SK-N-SH (cell line): ENCODE results near the gene SMIM27. TPM values are rescaled to one million over a fixed set of nuclear protein-coding genes. Genes with fewer than 3 reads are reported as not detected.
A peak's percentile ranks its signal among the peaks of the same experiment; 100 is the strongest.
"Not testable (repeated sequence)": the region's sequence is repeated elsewhere in the genome, so short reads cannot be mapped to it uniquely, and the experiment has no call there.

Source experiments
- CTCF ChIA-PET: fragments of 300-600, 350-600 bp; formaldehyde crosslinking; extraction: SDS; loops from one replicate; lab custom pipeline; 2021; lab: Yijun Ruan, JAX
- POLR2A ChIA-PET: fragments of 350-600 bp; sonication (Branson Sonifier 250); formaldehyde crosslinking; extraction: SDS; loops from one replicate; lab custom pipeline; 2020; ENCODE audit warnings: antibody characterized with exemption, inconsistent platforms; lab: Yijun Ruan, JAX
- DNase-seq: peaks from one replicate; pipeline ENCODE4 v3.0.0; 2012
- H2AFZ ChIP-seq: fragments of 200-600 bp; sonication (generic); 2 replicates; pipeline ENCODE4 v1.8.1; 2016; ENCODE audit warnings: antibody characterized with exemption, mild to moderate bottlenecking, low read depth
- H3F3A ChIP-seq: fragments of 200-600 bp; sonication (generic); replicated peaks from 2 replicates; pipeline ENCODE3; 2016; ENCODE audit warnings: antibody characterized with exemption, mild to moderate bottlenecking; ENCODE audit not compliant: insufficient read depth
- H3K27ac ChIP-seq, 2 experiments: fragments of 200-500 bp in 1 of 2; fragments of 200-600 bp in 1 of 2; sonication (Bioruptor generic) in 1 of 2; sonication (generic), shearing (Covaris generic) in 1 of 2; 2 replicates each; pipeline versions ENCODE4 v1.5.1 to v1.6.1; 2014 to 2016; ENCODE audit warnings: low read depth in 2 of 2, inconsistent platforms in 1 of 2, low read length in 1 of 2, mild to moderate bottlenecking in 1 of 2, mixed read lengths in 1 of 2
- H3K27me3 ChIP-seq: fragments of 200-600 bp; sonication (generic), shearing (Covaris generic); 2 replicates; pipeline ENCODE4 v1.6.1; 2016; ENCODE audit warnings: mixed run types; ENCODE audit not compliant: insufficient read depth
- H3K36me3 ChIP-seq, 2 experiments: fragments of 200-500 bp in 1 of 2; fragments of 200-600 bp in 1 of 2; sonication (Bioruptor generic) in 1 of 2; sonication (generic) in 1 of 2; replicated peaks in 1 of 2; 2 replicates each; pipeline versions ENCODE3 to v1.5.1; 2014 to 2016; ENCODE audit warnings: low read length in 1 of 2, mild to moderate bottlenecking in 1 of 2; ENCODE audit not compliant: insufficient read depth in 2 of 2, control insufficient read depth in 1 of 2
- H3K4me1 ChIP-seq, 2 experiments: fragments of 200-500 bp in 1 of 2; fragments of 200-600 bp in 1 of 2; sonication (Bioruptor generic) in 1 of 2; sonication (generic), shearing (Covaris generic) in 1 of 2; 2 replicates each; pipeline versions ENCODE4 v1.5.1 to v1.6.1; 2014 to 2016; ENCODE audit warnings: low read depth in 1 of 2, low read length in 1 of 2, mixed run types in 1 of 2; ENCODE audit not compliant: insufficient read depth in 2 of 2, control insufficient read depth in 1 of 2
- H3K4me2 ChIP-seq: fragments of 200-600 bp; sonication (generic), shearing (Covaris generic); 2 replicates; pipeline ENCODE4 v1.6.1; 2017; ENCODE audit warnings: mixed run types
- H3K4me3 ChIP-seq, 2 experiments: fragments of 200-500 bp in 1 of 2; fragments of 200-600 bp in 1 of 2; sonication (Bioruptor generic) in 1 of 2; sonication (generic), shearing (Covaris generic) in 1 of 2; 2 replicates each; pipeline versions ENCODE4 v1.5.1 to v1.8.1; 2014 to 2016; ENCODE audit warnings: low read depth in 2 of 2, inconsistent platforms in 1 of 2, low read length in 1 of 2, mild to moderate bottlenecking in 1 of 2, mixed read lengths in 1 of 2, moderate library complexity in 1 of 2
- H3K79me2 ChIP-seq: fragments of 200-600 bp; sonication (generic); 2 replicates; pipeline ENCODE4 v1.8.1; 2017; ENCODE audit warnings: mild to moderate bottlenecking; ENCODE audit not compliant: insufficient read depth
- H3K9ac ChIP-seq: fragments of 200-600 bp; sonication (generic); 2 replicates; pipeline ENCODE4 v1.6.1; 2017; ENCODE audit warnings: mixed run types
- H3K9me2 ChIP-seq: fragments of 200-600 bp; sonication (generic); 2 replicates; pipeline ENCODE4 v1.6.1; 2017; ENCODE audit warnings: mixed run types
- H3K9me3 ChIP-seq: fragments of 200-600 bp; sonication (generic); 2 replicates; pipeline ENCODE4 v1.6.1; 2017; ENCODE audit warnings: mixed run types, mild to moderate bottlenecking, moderate library complexity
- H4K20me1 ChIP-seq: fragments of 200-600 bp; sonication (generic); 2 replicates; pipeline ENCODE4 v1.6.1; 2017; ENCODE audit warnings: mild to moderate bottlenecking, mixed run types; ENCODE audit not compliant: insufficient read depth
- CHD2 ChIP-seq: fragments of 150-350 bp; IDR thresholded peaks from 2 replicates; pipeline ENCODE4 v1.6.1; 2018; ENCODE audit warnings: low read length; ENCODE audit not compliant: partially characterized antibody
- ELF1 ChIP-seq: IDR thresholded peaks from 2 replicates; pipeline ENCODE4 v1.4.0; 2012
- EP300 ChIP-seq, 2 experiments: IDR thresholded peaks; 2 replicates each; pipeline versions ENCODE4 v1.4.0 to v1.6.1; 2012; ENCODE audit warnings: borderline replicate concordance in 1 of 2, low read depth in 1 of 2, low read length in 1 of 2
- FOXM1 ChIP-seq: IDR thresholded peaks from 2 replicates; pipeline ENCODE4 v1.4.0; 2012; ENCODE audit warnings: low read depth, mild to moderate bottlenecking
- GATA2 ChIP-seq: sonication (generic); formaldehyde crosslinking; IDR thresholded peaks from 2 replicates; pipeline ENCODE4 v1.5.0; 2020; ENCODE audit warnings: mild to moderate bottlenecking, missing genetic modification reagents
- MEF2A ChIP-seq: IDR thresholded peaks from 2 replicates; pipeline ENCODE4 v1.4.0; 2012; ENCODE audit warnings: low read depth, borderline replicate concordance
- MXI1 ChIP-seq: IDR thresholded peaks from 2 replicates; pipeline ENCODE4 v1.6.1; 2012; ENCODE audit warnings: mild to moderate bottlenecking, low read depth, low read length, improper control_type of control experiment
- NFIC ChIP-seq: IDR thresholded peaks from 2 replicates; pipeline ENCODE4 v1.4.0; 2012; ENCODE audit warnings: borderline replicate concordance
- NRF1 ChIP-seq: IDR thresholded peaks from 2 replicates; pipeline ENCODE4 v1.6.1; 2012; ENCODE audit warnings: low read depth, mild to moderate bottlenecking, low read length
- POLR2AphosphoS5 ChIP-seq: IDR thresholded peaks from 2 replicates; pipeline ENCODE4 v1.6.1; 2012; ENCODE audit warnings: low read depth, low read length
- RCOR1 ChIP-seq: fragments of 150-350 bp; IDR thresholded peaks from 2 replicates; pipeline ENCODE4 v1.6.1; 2017; ENCODE audit warnings: antibody characterized with exemption, low read length
- RXRA ChIP-seq: IDR thresholded peaks from 2 replicates; pipeline ENCODE4 v1.4.0; 2012; ENCODE audit warnings: low read depth, mild to moderate bottlenecking, borderline replicate concordance
- TCF12 ChIP-seq: IDR thresholded peaks from 2 replicates; pipeline ENCODE4 v1.4.0; 2012
- WGBS: methylation state at CpG from one replicate; pipeline ENCODE4 v1.1.6; 2017; ENCODE audit warnings: low lambda C conversion rate; 5-methylcytosine and 5-hydroxymethylcytosine counted together
- polyA plus RNA-seq, 3 experiments: library from polyadenylated mRNA; depleted of rRNA; stranded (reverse); fragments of >200 nt; gene quantifications; 2 replicates each; pipeline ENCODE4 v1.2.3, GENCODE V29; 2012
- TF ChIP-seq, protein P1 (sequence below): fragments of 150-350 bp; IDR thresholded peaks from 2 replicates; pipeline ENCODE4 v1.6.1; 2016; ENCODE audit warnings: mild to moderate bottlenecking, low read depth, low read length
- TF ChIP-seq, protein P2 (sequence below): IDR thresholded peaks from 2 replicates; pipeline ENCODE4; 2012
- TF ChIP-seq, protein P3 (sequence below): IDR thresholded peaks from 2 replicates; pipeline ENCODE4 v1.6.1; 2012; ENCODE audit warnings: mild to moderate bottlenecking, low read depth, low read length, moderate library complexity

SMIM27 gene
- polyA plus RNA-seq, 1 of the 3 experiments (the other 2 are of a cell fraction), result 6.0 TPM

DNA sequence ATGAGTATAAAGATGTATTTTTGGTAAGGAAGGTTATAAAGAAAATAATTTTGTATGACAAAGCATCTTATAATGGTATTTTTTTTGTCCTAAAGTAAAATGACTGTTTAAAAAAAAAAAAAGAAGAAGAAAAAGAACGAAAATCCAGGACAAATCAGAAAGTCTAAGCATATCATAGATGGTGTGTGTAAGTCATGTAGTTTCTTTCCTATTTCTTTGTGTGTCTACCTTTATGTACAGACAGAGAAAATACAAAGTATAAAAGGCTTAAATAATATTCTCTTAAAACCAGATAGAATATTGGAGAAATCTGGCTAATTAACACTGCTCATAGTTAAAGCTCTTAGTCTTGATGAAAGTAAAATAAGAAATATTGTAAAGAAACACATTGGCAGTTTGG, 33.9 kb upstream of the SMIM27 start:
- Histone ChIP-seq H3K4me2 (no peak overlapping the region), H3F3A (no peaks in the 10 kb centered on the region), H3K79me2 (peaks cover 5% of the 10 kb centered on the region), H3K9me3 (peaks cover 18% of the 10 kb centered on the region; the same call in 1 of the 2 replicates), H3K4me1 (no peaks in the 10 kb centered on the region), H2AFZ (no peak overlapping the region), H3K27ac (no peak overlapping the region), H3K4me3 (no peak overlapping the region), H4K20me1 (no peaks in the 10 kb centered on the region), H3K9ac (no peak overlapping the region), H3K36me3 (peaks cover 0 to 15% of the 10 kb centered on the region in 2 experiments), H3K9me2 (no peaks in the 10 kb centered on the region), H3K27me3 (no peaks in the 10 kb centered on the region)
- TF ChIP-seq, protein P1, sequence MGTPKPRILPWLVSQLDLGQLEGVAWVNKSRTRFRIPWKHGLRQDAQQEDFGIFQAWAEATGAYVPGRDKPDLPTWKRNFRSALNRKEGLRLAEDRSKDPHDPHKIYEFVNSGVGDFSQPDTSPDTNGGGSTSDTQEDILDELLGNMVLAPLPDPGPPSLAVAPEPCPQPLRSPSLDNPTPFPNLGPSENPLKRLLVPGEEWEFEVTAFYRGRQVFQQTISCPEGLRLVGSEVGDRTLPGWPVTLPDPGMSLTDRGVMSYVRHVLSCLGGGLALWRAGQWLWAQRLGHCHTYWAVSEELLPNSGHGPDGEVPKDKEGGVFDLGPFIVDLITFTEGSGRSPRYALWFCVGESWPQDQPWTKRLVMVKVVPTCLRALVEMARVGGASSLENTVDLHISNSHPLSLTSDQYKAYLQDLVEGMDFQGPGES, result no peak
- DNase-seq, result no peak
- CTCF ChIA-PET, result interaction anchor here (1.5 kb wide), 1 partner anchor 139 kb away, joined by 8 read pairs; no protein-coding TSS in a partner anchor
- WGBS, result 68% methylated on average over 1 of the region's 1 CpG
- POLR2A ChIA-PET, result no interaction called here

DNA sequence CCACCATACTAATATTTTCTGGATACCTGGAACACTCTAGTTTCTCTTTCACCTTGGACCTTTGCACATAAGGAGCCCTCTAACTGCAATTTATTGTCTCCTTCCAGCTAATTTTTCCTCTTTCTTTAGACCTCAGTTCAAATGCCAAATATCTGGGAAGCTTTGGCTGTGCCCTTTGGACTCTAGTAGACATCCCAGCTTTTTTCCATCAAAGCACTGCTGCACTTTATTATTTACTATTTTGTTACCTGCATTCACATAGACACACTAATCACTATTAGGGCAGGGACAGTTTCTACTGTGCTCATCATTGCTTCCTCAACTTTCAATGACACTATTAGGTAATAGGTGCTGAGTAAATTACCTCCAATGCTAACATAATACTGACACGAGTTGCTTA, 28.2 kb upstream of the SMIM27 start:
- Histone ChIP-seq H3F3A (peaks cover 13% of the 10 kb centered on the region), H3K9me3 (peaks cover 5% of the 10 kb centered on the region; the same call in 1 of the 2 replicates), H3K36me3 (no peaks in the 10 kb centered on the region), H3K27me3 (no peaks in the 10 kb centered on the region), H3K4me2 (no peak overlapping the region), H3K9ac (no peak overlapping the region), H3K9me2 (no peaks in the 10 kb centered on the region), H3K4me1 (peaks cover 0 to 7% of the 10 kb centered on the region in 2 experiments; a peak in 3 of 4 replicates), H2AFZ (no peak overlapping the region), H3K4me3 (no peak overlapping the region), H3K27ac (no peak overlapping the region), H4K20me1 (no peaks in the 10 kb centered on the region), H3K79me2 (peaks cover 20% of the 10 kb centered on the region)
- 93% methylated on average over 1 of the region's 1 CpG for WGBS
- CTCF ChIA-PET, result interaction anchor here (4.0 to 7.4 kb wide), 2 partner anchors 55 to 145 kb away, joined by 29 to 127 read pairs; no protein-coding TSS in a partner anchor
- TF ChIP-seq POLR2AphosphoS5 (no peak), GATA2 (CRISPR knock-in tag) (no peak), EP300 (IDR thresholded peaks at IDR 0.05; ENCODE audit: borderline replicate concordance in 1 of 2, low read depth in 1 of 2, low read length in 1 of 2) (no peak), RXRA (no peak), FOXM1 (no peak), MXI1 (no peak), NFIC (no peak), MEF2A (no peak), CHD2 (no peak), TCF12 (no peak), ELF1 (no peak), NRF1 (no peak), RCOR1 (no peak)
- TF ChIP-seq, protein P2, sequence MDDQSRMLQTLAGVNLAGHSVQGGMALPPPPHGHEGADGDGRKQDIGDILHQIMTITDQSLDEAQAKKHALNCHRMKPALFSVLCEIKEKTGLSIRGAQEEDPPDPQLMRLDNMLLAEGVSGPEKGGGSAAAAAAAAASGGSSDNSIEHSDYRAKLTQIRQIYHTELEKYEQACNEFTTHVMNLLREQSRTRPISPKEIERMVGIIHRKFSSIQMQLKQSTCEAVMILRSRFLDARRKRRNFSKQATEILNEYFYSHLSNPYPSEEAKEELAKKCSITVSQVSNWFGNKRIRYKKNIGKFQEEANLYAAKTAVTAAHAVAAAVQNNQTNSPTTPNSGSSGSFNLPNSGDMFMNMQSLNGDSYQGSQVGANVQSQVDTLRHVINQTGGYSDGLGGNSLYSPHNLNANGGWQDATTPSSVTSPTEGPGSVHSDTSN, result no peak
- TF ChIP-seq, protein P1, result no peak
- TF ChIP-seq, protein P3, sequence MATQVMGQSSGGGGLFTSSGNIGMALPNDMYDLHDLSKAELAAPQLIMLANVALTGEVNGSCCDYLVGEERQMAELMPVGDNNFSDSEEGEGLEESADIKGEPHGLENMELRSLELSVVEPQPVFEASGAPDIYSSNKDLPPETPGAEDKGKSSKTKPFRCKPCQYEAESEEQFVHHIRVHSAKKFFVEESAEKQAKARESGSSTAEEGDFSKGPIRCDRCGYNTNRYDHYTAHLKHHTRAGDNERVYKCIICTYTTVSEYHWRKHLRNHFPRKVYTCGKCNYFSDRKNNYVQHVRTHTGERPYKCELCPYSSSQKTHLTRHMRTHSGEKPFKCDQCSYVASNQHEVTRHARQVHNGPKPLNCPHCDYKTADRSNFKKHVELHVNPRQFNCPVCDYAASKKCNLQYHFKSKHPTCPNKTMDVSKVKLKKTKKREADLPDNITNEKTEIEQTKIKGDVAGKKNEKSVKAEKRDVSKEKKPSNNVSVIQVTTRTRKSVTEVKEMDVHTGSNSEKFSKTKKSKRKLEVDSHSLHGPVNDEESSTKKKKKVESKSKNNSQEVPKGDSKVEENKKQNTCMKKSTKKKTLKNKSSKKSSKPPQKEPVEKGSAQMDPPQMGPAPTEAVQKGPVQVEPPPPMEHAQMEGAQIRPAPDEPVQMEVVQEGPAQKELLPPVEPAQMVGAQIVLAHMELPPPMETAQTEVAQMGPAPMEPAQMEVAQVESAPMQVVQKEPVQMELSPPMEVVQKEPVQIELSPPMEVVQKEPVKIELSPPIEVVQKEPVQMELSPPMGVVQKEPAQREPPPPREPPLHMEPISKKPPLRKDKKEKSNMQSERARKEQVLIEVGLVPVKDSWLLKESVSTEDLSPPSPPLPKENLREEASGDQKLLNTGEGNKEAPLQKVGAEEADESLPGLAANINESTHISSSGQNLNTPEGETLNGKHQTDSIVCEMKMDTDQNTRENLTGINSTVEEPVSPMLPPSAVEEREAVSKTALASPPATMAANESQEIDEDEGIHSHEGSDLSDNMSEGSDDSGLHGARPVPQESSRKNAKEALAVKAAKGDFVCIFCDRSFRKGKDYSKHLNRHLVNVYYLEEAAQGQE, result no peak
- DNase-seq, result no peak
- POLR2A ChIA-PET, result no interaction called here

DNA sequence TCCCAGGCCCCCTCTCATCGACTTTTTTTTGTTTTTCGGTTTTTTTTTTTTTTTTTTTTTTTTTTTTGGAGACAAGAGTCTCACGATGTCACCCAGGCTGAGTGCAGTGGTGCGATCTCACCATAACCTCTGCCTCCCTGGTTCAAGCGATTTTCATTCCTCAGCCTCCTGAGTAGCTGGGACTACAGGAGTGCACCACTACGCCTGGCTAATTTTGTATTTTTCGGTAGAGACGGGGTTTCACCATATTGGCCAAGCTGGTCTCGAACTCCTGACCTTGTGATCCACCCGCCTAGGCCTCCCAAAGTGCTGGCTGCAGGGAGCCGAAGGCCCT, 27.6 kb upstream of the SMIM27 start:
- H3K9ac ChIP-seq, H4K20me1 ChIP-seq, H3K9me2 ChIP-seq, DNase-seq, H3K27ac ChIP-seq, H3K36me3 ChIP-seq, POLR2A ChIA-PET, H2AFZ ChIP-seq, H3K27me3 ChIP-seq, H3K9me3 ChIP-seq, H3K4me3 ChIP-seq, H3K4me1 ChIP-seq: not testable (repeated sequence)
- CTCF ChIA-PET, result interaction anchor here (1.4 to 7.4 kb wide), 5 partner anchors 21 to 146 kb away, joined by 5 to 127 read pairs (median 14); no protein-coding TSS in a partner anchor
- WGBS, result 97% methylated on average over 11 of the region's 11 CpGs
- H3K4me2 ChIP-seq, result peak overlapping the region; percentile 91; the same call in 1 of the 2 replicates
- peaks cover 13% of the 10 kb centered on the region for H3F3A ChIP-seq
- peaks cover 20% of the 10 kb centered on the region for H3K79me2 ChIP-seq
